Neuronal stem cell (in vitro differentiated cells): ENCODE data around the gene DLG2.

Source experiments
- DNase-seq: peaks from one replicate; pipeline ENCODE4 v3.0.0-alpha.2; 2013; ENCODE audit warnings: low spot score
- H2AFZ ChIP-seq: one replicate; pipeline ENCODE4 v1.6.1; 2013; ENCODE audit warnings: mild to moderate bottlenecking, low read length, inconsistent platforms
- H2AK5ac ChIP-seq: 2 replicates; pipeline ENCODE4 v1.6.1; 2013; ENCODE audit warnings: low read depth, mild to moderate bottlenecking, inconsistent platforms, low read length, moderate library complexity, mixed read lengths
- H2BK120ac ChIP-seq: 2 replicates; pipeline ENCODE4 v1.6.1; 2013; ENCODE audit warnings: low read depth, mild to moderate bottlenecking, inconsistent platforms, low read length, moderate library complexity, mixed read lengths
- H2BK12ac ChIP-seq: one replicate; pipeline ENCODE4 v1.6.1; 2013; ENCODE audit warnings: low read length, inconsistent platforms
- H2BK15ac ChIP-seq: 2 replicates; pipeline ENCODE4 v1.6.1; 2013; ENCODE audit warnings: mild to moderate bottlenecking, low read length, inconsistent platforms, mixed read lengths
- H2BK5ac ChIP-seq: one replicate; pipeline ENCODE4 v1.6.1; 2013; ENCODE audit warnings: inconsistent platforms, mild to moderate bottlenecking, low read length, moderate library complexity
- H3K14ac ChIP-seq: one replicate; pipeline ENCODE4 v1.6.1; 2013; ENCODE audit warnings: low read length, inconsistent platforms
- H3K18ac ChIP-seq: 2 replicates; pipeline ENCODE4 v1.6.1; 2013; ENCODE audit warnings: low read length, inconsistent platforms
- H3K23ac ChIP-seq: 2 replicates; pipeline ENCODE4 v1.6.1; 2013; ENCODE audit warnings: low read depth, mild to moderate bottlenecking, mixed read lengths, low read length, inconsistent platforms; ENCODE audit not compliant: poor library complexity
- H3K27ac ChIP-seq: replicated peaks from 3 replicates; pipeline ENCODE4 v1.5.1; 2013; ENCODE audit warnings: low read length, inconsistent platforms
- H3K27me3 ChIP-seq, 3 experiments: 2 replicates each; pipeline ENCODE4 v1.6.1; 2013; ENCODE audit warnings: low read length in 3 of 3, mild to moderate bottlenecking in 2 of 3, inconsistent platforms in 1 of 3, low read depth in 1 of 3, mixed read lengths in 1 of 3, moderate library complexity in 1 of 3; ENCODE audit not compliant: control insufficient read depth in 3 of 3, insufficient read depth in 3 of 3
- H3K36me3 ChIP-seq, 2 donors: replicated peaks in 1 of 2; 2 replicates each; pipeline ENCODE4 v1.6.1; 2013; ENCODE audit warnings: low read length in 2 of 2; ENCODE audit not compliant: control insufficient read depth in 2 of 2, insufficient read depth in 2 of 2
- H3K4ac ChIP-seq: 2 replicates; pipeline ENCODE4 v1.6.1; 2013; ENCODE audit warnings: inconsistent platforms, mild to moderate bottlenecking, low read length, moderate library complexity
- H3K4me1 ChIP-seq, 2 donors: 1 replicate in 1 of 2; 2 replicates in 1 of 2; pipeline ENCODE4 v1.6.1; 2013; ENCODE audit warnings: low read length in 2 of 2, low read depth in 1 of 2; ENCODE audit not compliant: control insufficient read depth in 2 of 2, insufficient read depth in 1 of 2
- H3K4me2 ChIP-seq: one replicate; pipeline ENCODE4 v1.6.1; 2013; ENCODE audit warnings: mild to moderate bottlenecking, low read length, inconsistent platforms; ENCODE audit not compliant: insufficient read depth, poor library complexity, severe bottlenecking
- H3K4me3 ChIP-seq, 2 donors: 2 replicates each; pipeline ENCODE4 v1.5.1; 2013; ENCODE audit warnings: low read length in 2 of 2, mild to moderate bottlenecking in 2 of 2, inconsistent platforms in 1 of 2, moderate library complexity in 1 of 2
- H3K79me1 ChIP-seq: one replicate; pipeline ENCODE4 v1.6.1; 2013; ENCODE audit warnings: low read depth, mild to moderate bottlenecking, inconsistent platforms, low read length, moderate library complexity
- H3K9ac ChIP-seq: one replicate; pipeline ENCODE4 v1.6.1; 2013; ENCODE audit warnings: mild to moderate bottlenecking, low read depth, low read length, inconsistent platforms; ENCODE audit not compliant: poor library complexity
- H3K9me3 ChIP-seq, 2 donors: replicated peaks in 1 of 2; 2 replicates each; pipeline versions ENCODE3 to v1.6.1; 2013; ENCODE audit warnings: low read length in 2 of 2, mild to moderate bottlenecking in 2 of 2, inconsistent platforms in 1 of 2, low read depth in 1 of 2, mixed read lengths in 1 of 2, moderate library complexity in 1 of 2; ENCODE audit not compliant: control insufficient read depth in 2 of 2, insufficient read depth in 1 of 2
- H4K8ac ChIP-seq: one replicate; pipeline ENCODE4 v1.6.1; 2013; ENCODE audit warnings: low read depth, mild to moderate bottlenecking, inconsistent platforms, low read length, moderate library complexity
- H4K91ac ChIP-seq: one replicate; pipeline ENCODE4 v1.6.1; 2013; ENCODE audit warnings: low read length, low read depth, mild to moderate bottlenecking, inconsistent platforms; ENCODE audit not compliant: poor library complexity
- WGBS, 2 donors: extraction: QIAGEN DNeasy Blood & Tissue Kit; methylation state at CpG; one replicate each; pipeline ENCODE4 v1.1.7; 2013; ENCODE audit warnings: missing lambda C conversion rate in 2 of 2, mixed read lengths in 1 of 2; ENCODE audit not compliant: insufficient read length in 2 of 2, insufficient replicate concordance in 1 of 2; ENCODE audit errors: extremely low coverage in 2 of 2; 5-methylcytosine and 5-hydroxymethylcytosine counted together

Gene DLG2

DNA sequence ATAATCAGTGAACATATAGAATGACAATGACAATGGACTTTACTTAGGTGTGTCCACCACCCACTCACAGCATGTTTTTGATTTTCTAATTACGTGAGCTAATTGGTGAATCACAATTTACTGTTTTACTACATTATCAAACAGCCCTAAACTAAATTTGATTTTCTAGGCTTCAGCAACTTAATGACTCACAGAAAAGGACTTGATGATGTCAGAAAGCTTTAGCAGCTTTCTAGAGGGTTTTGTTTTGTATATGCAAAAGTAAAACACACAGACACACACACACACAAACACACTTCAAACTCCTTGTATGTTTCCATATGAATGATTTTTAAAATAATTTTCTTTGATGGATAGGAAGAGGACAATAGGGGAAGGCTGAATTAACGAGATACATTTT lies 1462.4 kb downstream of the DLG2 start:
- no CpG with 5 or more reads among the region's 2 CpGs for WGBS, 2 donors
- H3K27ac ChIP-seq, result no peak overlapping the region
- H2BK120ac ChIP-seq, result no peak overlapping the region

GRCh38 chr11:84163116-84163515 lies 1464.0 kb downstream of the DLG2 start:
- H3K4me1 ChIP-seq, result no peaks in the 10 kb centered on the region
- no peak overlapping the region for H4K91ac ChIP-seq

More for the DNA sequence above, 1462.4 kb downstream of the DLG2 start:
- no peaks in the 10 kb centered on the region for H3K27me3 ChIP-seq
- H2BK5ac ChIP-seq, result no peak overlapping the region
- no peaks in the 10 kb centered on the region for H3K79me1 ChIP-seq
- no peaks in the 10 kb centered on the region for H3K36me3 ChIP-seq
- H3K4me1 ChIP-seq, result no peaks in the 10 kb centered on the region
- H3K9me3 ChIP-seq, result no peaks in the 10 kb centered on the region
- peak overlapping the region; percentile 41 for H2AFZ ChIP-seq
- no peak for DNase-seq
- H4K91ac ChIP-seq, result no peak overlapping the region
- H4K8ac ChIP-seq, result no peak overlapping the region
- no peak overlapping the region for H2BK12ac ChIP-seq
- no peak overlapping the region for H3K23ac ChIP-seq
- H3K4me2 ChIP-seq, result no peak overlapping the region
- no peak overlapping the region for H2AK5ac ChIP-seq
- H3K4ac ChIP-seq, result no peak overlapping the region
- no peak overlapping the region for H2BK15ac ChIP-seq
- H3K18ac ChIP-seq, result no peak overlapping the region
- no peak overlapping the region for H3K14ac ChIP-seq
- H3K4me3 ChIP-seq, result no peak overlapping the region
- no peak overlapping the region for H3K9ac ChIP-seq

DNA sequence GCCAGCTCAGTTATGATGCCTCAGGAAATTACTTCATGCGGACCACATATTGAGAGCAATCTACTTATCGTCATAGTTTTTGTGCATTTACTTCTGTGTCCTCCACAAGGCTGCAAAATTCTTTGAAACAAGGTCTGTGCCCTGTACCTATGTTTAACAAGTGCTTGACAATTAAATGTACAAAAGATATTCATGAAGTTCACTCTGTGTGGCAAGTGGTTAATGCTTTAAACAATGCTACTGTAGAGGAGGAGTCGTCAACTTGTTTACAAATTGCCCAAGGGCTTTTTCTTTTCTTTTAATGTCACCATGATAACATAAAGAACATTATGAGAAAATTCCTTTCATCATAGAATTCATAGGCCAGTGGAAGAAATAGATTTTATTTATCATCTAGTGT lies 1469.5 kb downstream of the DLG2 start:
- H2AFZ ChIP-seq, result no peak overlapping the region
- H3K9ac ChIP-seq, result no peak overlapping the region
- H2BK5ac ChIP-seq, result no peak overlapping the region

More at GRCh38 chr11:84163116-84163515, 1464.0 kb downstream of the DLG2 start:
- no peak overlapping the region for H2AFZ ChIP-seq
- no peaks in the 10 kb centered on the region for H3K36me3 ChIP-seq
- no peak overlapping the region for H3K27ac ChIP-seq
- no peak overlapping the region for H3K23ac ChIP-seq
- no peak overlapping the region for H2AK5ac ChIP-seq
- no peak overlapping the region for H2BK15ac ChIP-seq
- H3K27me3 ChIP-seq, result no peaks in the 10 kb centered on the region
- H4K8ac ChIP-seq, result no peak overlapping the region
- H3K9me3 ChIP-seq, result no peaks in the 10 kb centered on the region
- no peak overlapping the region for H2BK12ac ChIP-seq
- no peak overlapping the region for H3K14ac ChIP-seq
- no peak overlapping the region for H3K18ac ChIP-seq
- H3K4me2 ChIP-seq, result no peak overlapping the region
- no peaks in the 10 kb centered on the region for H3K79me1 ChIP-seq
- no peak overlapping the region for H3K9ac ChIP-seq
- no peak for DNase-seq
- no peak overlapping the region for H3K4me3 ChIP-seq
- no peak overlapping the region for H2BK120ac ChIP-seq
- no peak overlapping the region for H3K4ac ChIP-seq
- no peak overlapping the region for H2BK5ac ChIP-seq

DNA sequence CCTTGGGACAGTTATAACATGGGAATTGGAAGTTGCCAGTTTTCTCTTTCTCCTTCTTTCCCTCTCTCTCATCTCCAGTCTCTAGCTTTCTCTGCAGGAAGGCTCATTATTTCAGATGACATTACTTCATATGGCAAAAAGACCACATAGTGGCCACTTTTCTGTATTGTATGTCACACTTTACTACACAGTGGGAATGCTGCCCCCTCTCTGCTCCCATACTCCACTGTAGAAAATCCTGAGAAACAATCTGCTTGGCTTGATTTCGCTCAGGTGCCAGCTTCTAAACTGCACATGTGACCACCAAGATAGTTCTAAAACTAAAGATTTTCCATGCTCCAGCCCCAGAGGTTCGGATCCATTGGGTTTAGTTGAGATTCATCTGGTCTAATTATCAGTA lies 1480.3 kb downstream of the DLG2 start:
- no peak overlapping the region for H3K27ac ChIP-seq
- no peak overlapping the region for H4K8ac ChIP-seq
- no peak overlapping the region for H2BK12ac ChIP-seq
- H3K18ac ChIP-seq, result no peak overlapping the region
- H3K14ac ChIP-seq, result no peak overlapping the region
- no peak overlapping the region for H2AFZ ChIP-seq
- no peaks in the 10 kb centered on the region for H3K36me3 ChIP-seq
- DNase-seq, result no peak
- no peak overlapping the region for H4K91ac ChIP-seq
- no peak overlapping the region for H2BK15ac ChIP-seq
- no peak overlapping the region for H3K9ac ChIP-seq
- H2BK120ac ChIP-seq, result no peak overlapping the region
- no peak overlapping the region for H3K4ac ChIP-seq
- no peaks in the 10 kb centered on the region for H3K79me1 ChIP-seq
- H3K4me1 ChIP-seq, result no peaks in the 10 kb centered on the region
- H2AK5ac ChIP-seq, result no peak overlapping the region
- H3K23ac ChIP-seq, result no peak overlapping the region
- H3K9me3 ChIP-seq, result no peaks in the 10 kb centered on the region
- H3K4me2 ChIP-seq, result no peak overlapping the region
- no CpG with 5 or more reads among the region's 2 CpGs for WGBS, 2 donors
- H2BK5ac ChIP-seq, result no peak overlapping the region
- H3K4me3 ChIP-seq, result no peak overlapping the region
- H3K27me3 ChIP-seq, result no peaks in the 10 kb centered on the region

More for the DNA sequence above, 1469.5 kb downstream of the DLG2 start:
- no peak overlapping the region for H2AK5ac ChIP-seq
- no peak overlapping the region for H3K23ac ChIP-seq
- H2BK120ac ChIP-seq, result no peak overlapping the region
- H3K14ac ChIP-seq, result no peak overlapping the region
- H3K4me1 ChIP-seq, result no peaks in the 10 kb centered on the region
- no peaks in the 10 kb centered on the region for H3K36me3 ChIP-seq
- no peak overlapping the region for H3K4ac ChIP-seq
- no peak overlapping the region for H4K8ac ChIP-seq
- no peak overlapping the region for H2BK15ac ChIP-seq
- no peaks in the 10 kb centered on the region for H3K79me1 ChIP-seq
- WGBS, 2 donors, result no CpG with 5 or more reads among the region's 3 CpGs
- DNase-seq, result no peak
- H3K4me2 ChIP-seq, result no peak overlapping the region
- no peaks in the 10 kb centered on the region for H3K27me3 ChIP-seq
- no peaks in the 10 kb centered on the region for H3K9me3 ChIP-seq
- H2BK12ac ChIP-seq, result no peak overlapping the region
- H3K18ac ChIP-seq, result no peak overlapping the region
- no peak overlapping the region for H3K4me3 ChIP-seq
- H4K91ac ChIP-seq, result no peak overlapping the region
- no peak overlapping the region for H3K27ac ChIP-seq
